ENCODE results near the gene TFAP2A.
A peak's percentile ranks its signal among the peaks of the same experiment; 100 is the strongest.

Gene TFAP2A

GRCh38 chr6:10411131-10411970 is 3.5 kb downstream of the TFAP2A start:
- H2AFZ ChIP-seq (ENCODE audit: low read length) = no peak overlapping the region
- H3K36me3 ChIP-seq (ENCODE audit: insufficient read depth, low read length) = no peaks in the 10 kb centered on the region
- no peak overlapping the region for H3K9ac ChIP-seq (ENCODE audit: low read depth, low read length, poor library complexity, severe bottlenecking)
- peak overlapping the region; percentile 44 for H3K4me2 ChIP-seq (ENCODE audit: low read depth, low read length, poor library complexity, severe bottlenecking)
- H4K20me1 ChIP-seq (ENCODE audit: insufficient read depth, low read length, poor library complexity, severe bottlenecking) = no peaks in the 10 kb centered on the region
- no peaks in the 10 kb centered on the region for H3K9me2 ChIP-seq (replicated peaks; ENCODE audit: low read depth, low read length)
- H3K4me3 ChIP-seq (ENCODE audit: low read length, poor library complexity, severe bottlenecking) = no peak overlapping the region
- TF ChIP-seq EZH2phosphoT487 (IDR thresholded peaks at IDR 0.05; ENCODE audit: borderline replicate concordance) = no peak
- TF ChIP-seq, protein P1, sequence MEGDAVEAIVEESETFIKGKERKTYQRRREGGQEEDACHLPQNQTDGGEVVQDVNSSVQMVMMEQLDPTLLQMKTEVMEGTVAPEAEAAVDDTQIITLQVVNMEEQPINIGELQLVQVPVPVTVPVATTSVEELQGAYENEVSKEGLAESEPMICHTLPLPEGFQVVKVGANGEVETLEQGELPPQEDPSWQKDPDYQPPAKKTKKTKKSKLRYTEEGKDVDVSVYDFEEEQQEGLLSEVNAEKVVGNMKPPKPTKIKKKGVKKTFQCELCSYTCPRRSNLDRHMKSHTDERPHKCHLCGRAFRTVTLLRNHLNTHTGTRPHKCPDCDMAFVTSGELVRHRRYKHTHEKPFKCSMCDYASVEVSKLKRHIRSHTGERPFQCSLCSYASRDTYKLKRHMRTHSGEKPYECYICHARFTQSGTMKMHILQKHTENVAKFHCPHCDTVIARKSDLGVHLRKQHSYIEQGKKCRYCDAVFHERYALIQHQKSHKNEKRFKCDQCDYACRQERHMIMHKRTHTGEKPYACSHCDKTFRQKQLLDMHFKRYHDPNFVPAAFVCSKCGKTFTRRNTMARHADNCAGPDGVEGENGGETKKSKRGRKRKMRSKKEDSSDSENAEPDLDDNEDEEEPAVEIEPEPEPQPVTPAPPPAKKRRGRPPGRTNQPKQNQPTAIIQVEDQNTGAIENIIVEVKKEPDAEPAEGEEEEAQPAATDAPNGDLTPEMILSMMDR (conservative IDR thresholded peaks at IDR 0.05; ENCODE audit: low read length) = no peak
- peaks cover 13% of the 10 kb centered on the region for H3K27me3 ChIP-seq (ENCODE audit: insufficient read depth, low read length, poor library complexity, severe bottlenecking)
- H3K4me1 ChIP-seq (ENCODE audit: insufficient read depth, low read length, poor library complexity, severe bottlenecking) = peaks cover 8% of the 10 kb centered on the region
- H3K9me3 ChIP-seq (ENCODE audit: insufficient read depth, low read depth, low read length) = no peaks in the 10 kb centered on the region
- H3K79me2 ChIP-seq (ENCODE audit: insufficient read depth, low read length) = no peaks in the 10 kb centered on the region
- H3F3A ChIP-seq (ENCODE audit: low read depth) = no peaks in the 10 kb centered on the region

GRCh38 chr6:10410207-10411050 is 4.4 kb downstream of the TFAP2A start:
- Histone ChIP-seq H3K79me2 (ENCODE audit: insufficient read depth, low read length) (no peaks in the 10 kb centered on the region), H3K9me3 (ENCODE audit: insufficient read depth, low read depth, low read length) (no peaks in the 10 kb centered on the region), H3K4me3 (ENCODE audit: low read length, poor library complexity, severe bottlenecking) (no peak overlapping the region), H3K4me1 (ENCODE audit: insufficient read depth, low read length, poor library complexity, severe bottlenecking) (peaks cover 8% of the 10 kb centered on the region), H3K9me2 (replicated peaks; ENCODE audit: low read depth, low read length) (no peaks in the 10 kb centered on the region), H3K9ac (ENCODE audit: low read depth, low read length, poor library complexity, severe bottlenecking) (no peak overlapping the region), H3K36me3 (ENCODE audit: insufficient read depth, low read length) (no peaks in the 10 kb centered on the region), H3F3A (ENCODE audit: low read depth) (no peaks in the 10 kb centered on the region), H2AFZ (ENCODE audit: low read length) (no peak overlapping the region), H3K27me3 (ENCODE audit: insufficient read depth, low read length, poor library complexity, severe bottlenecking) (peaks cover 13% of the 10 kb centered on the region), H3K4me2 (ENCODE audit: low read depth, low read length, poor library complexity, severe bottlenecking) (no peak overlapping the region), H4K20me1 (ENCODE audit: insufficient read depth, low read length, poor library complexity, severe bottlenecking) (no peaks in the 10 kb centered on the region)
- no peak for TF ChIP-seq EZH2phosphoT487 (IDR thresholded peaks at IDR 0.05; ENCODE audit: borderline replicate concordance)
- TF ChIP-seq, protein P1 (conservative IDR thresholded peaks at IDR 0.05; ENCODE audit: low read length) = no peak

- Histone ChIP-seq H4K20me1 (ENCODE audit: insufficient read depth, low read length, poor library complexity, severe bottlenecking) (no peaks in the 10 kb centered on the region), H3K9me3 (ENCODE audit: insufficient read depth, low read depth, low read length) (no peaks in the 10 kb centered on the region), H3K79me2 (ENCODE audit: insufficient read depth, low read length) (no peaks in the 10 kb centered on the region), H3K36me3 (ENCODE audit: insufficient read depth, low read length) (no peaks in the 10 kb centered on the region), H3K4me2 (ENCODE audit: low read depth, low read length, poor library complexity, severe bottlenecking) (no peak overlapping the region), H3K9me2 (replicated peaks; ENCODE audit: low read depth, low read length) (no peaks in the 10 kb centered on the region), H3K27me3 (ENCODE audit: insufficient read depth, low read length, poor library complexity, severe bottlenecking) (peaks cover 13% of the 10 kb centered on the region), H3K9ac (ENCODE audit: low read depth, low read length, poor library complexity, severe bottlenecking) (no peak overlapping the region), H3K4me3 (ENCODE audit: low read length, poor library complexity, severe bottlenecking) (no peak overlapping the region), H2AFZ (ENCODE audit: low read length) (no peak overlapping the region), H3K4me1 (ENCODE audit: insufficient read depth, low read length, poor library complexity, severe bottlenecking) (peaks cover 8% of the 10 kb centered on the region), H3F3A (ENCODE audit: low read depth) (no peaks in the 10 kb centered on the region)
- TF ChIP-seq, protein P1 (conservative IDR thresholded peaks at IDR 0.05; ENCODE audit: low read length) = no peak
- no peak for TF ChIP-seq EZH2phosphoT487 (IDR thresholded peaks at IDR 0.05; ENCODE audit: borderline replicate concordance)
Measured at GRCh38 chr6:10409731-10410206, 5.1 kb downstream of the TFAP2A start.

All from Loucy (cell line).